ENCODE data around the gene GFRA4.

Gene GFRA4

GRCh38 chr20:3673221-3674070 is 10.2 kb upstream of the GFRA4 start:
- DNase-seq = no peak

- no peak for DNase-seq
These were observed 9.5 kb upstream of the GFRA4 start for GRCh38 chr20:3672547-3673171.

- DNase-seq = no peak
These were observed 8.9 kb upstream of the GFRA4 start for GRCh38 chr20:3671986-3672546.

- no peak for DNase-seq
These were observed 7.7 kb upstream of the GFRA4 start for GRCh38 chr20:3670945-3671344.

- no peak for DNase-seq
These were observed 7.3 kb upstream of the GFRA4 start for GRCh38 chr20:3670511-3670910.

- no peak for DNase-seq
These were observed 6.6 kb upstream of the GFRA4 start for GRCh38 chr20:3669710-3670367.

GRCh38 chr20:3667434-3668037 is 4.3 kb upstream of the GFRA4 start:
- no peak for DNase-seq

GRCh38 chr20:3663858-3664257 is 659 bp upstream of the GFRA4 start:
- no peak for DNase-seq

- DNase-seq = no peak
These were observed 1.2 kb downstream of the GFRA4 start for GRCh38 chr20:3661814-3662665.

GRCh38 chr20:3661060-3661813 is 2.0 kb downstream of the GFRA4 start:
- no peak for DNase-seq

- DNase-seq = no peak
These were observed 2.7 kb downstream of the GFRA4 start for GRCh38 chr20:3660262-3661059.

- DNase-seq = no peak
These were observed 3.5 kb downstream of the GFRA4 start for GRCh38 chr20:3659492-3660261.

GRCh38 chr20:3658716-3659491 is 4.3 kb downstream of the GFRA4 start:
- no peak for DNase-seq

GRCh38 chr20:3658019-3658715 is 5.0 kb downstream of the GFRA4 start:
- DNase-seq = no peak

GRCh38 chr20:3655131-3655405 is 8.1 kb downstream of the GFRA4 start:
- no peak for DNase-seq

- peak; percentile 26 for DNase-seq
These were observed 8.7 kb downstream of the GFRA4 start for GRCh38 chr20:3654326-3655130.

GRCh38 chr20:3653921-3654320 is 9.3 kb downstream of the GFRA4 start:
- no peak for DNase-seq
